NB4 (cell line): ENCODE results near the gene NTN1.

Experiments used
- CTCF ChIP-seq: IDR thresholded peaks from one replicate; pipeline ENCODE4 v1.5.1; 2012; ENCODE audit warnings: low read depth, low read length
- MYC ChIP-seq: IDR thresholded peaks from 2 replicates; pipeline ENCODE4 v1.6.1; 2011; ENCODE audit warnings: low read depth, low read length
- POLR2A ChIP-seq: IDR thresholded peaks from 2 replicates; pipeline ENCODE4 v1.6.1; 2011; ENCODE audit warnings: mild to moderate bottlenecking; ENCODE audit not compliant: insufficient read length; ENCODE audit errors: extremely low read depth

GRCh38 chr17:8997994-8998628, 23.2 kb upstream of the NTN1 start:
- TF ChIP-seq CTCF (peak; percentile 73), POLR2A (no peak), MYC (no peak)
